SK-N-SH (cell line): Measurements from ENCODE around the gene LRRC32. TPM values are rescaled to one million over a fixed set of nuclear protein-coding genes. Genes with fewer than 3 reads are reported as not detected.

Experiments
- CTCF ChIA-PET: fragments of 300-600, 350-600 bp; formaldehyde crosslinking; extraction: SDS; loops from one replicate; lab custom pipeline; 2021; lab: Yijun Ruan, JAX
- POLR2A ChIA-PET: fragments of 350-600 bp; sonication (Branson Sonifier 250); formaldehyde crosslinking; extraction: SDS; loops from one replicate; lab custom pipeline; 2020; ENCODE audit warnings: antibody characterized with exemption, inconsistent platforms; lab: Yijun Ruan, JAX
- DNase-seq: peaks from one replicate; pipeline ENCODE4 v3.0.0; 2012
- H2AFZ ChIP-seq: fragments of 200-600 bp; sonication (generic); 2 replicates; pipeline ENCODE4 v1.8.1; 2016; ENCODE audit warnings: antibody characterized with exemption, mild to moderate bottlenecking, low read depth
- H3F3A ChIP-seq: fragments of 200-600 bp; sonication (generic); replicated peaks from 2 replicates; pipeline ENCODE3; 2016; ENCODE audit warnings: antibody characterized with exemption, mild to moderate bottlenecking; ENCODE audit not compliant: insufficient read depth
- H3K27ac ChIP-seq, 2 experiments: fragments of 200-500 bp in 1 of 2; fragments of 200-600 bp in 1 of 2; sonication (Bioruptor generic) in 1 of 2; sonication (generic), shearing (Covaris generic) in 1 of 2; 2 replicates each; pipeline versions ENCODE4 v1.5.1 to v1.6.1; 2014 to 2016; ENCODE audit warnings: low read depth in 2 of 2, inconsistent platforms in 1 of 2, low read length in 1 of 2, mild to moderate bottlenecking in 1 of 2, mixed read lengths in 1 of 2
- H3K27me3 ChIP-seq: fragments of 200-600 bp; sonication (generic), shearing (Covaris generic); 2 replicates; pipeline ENCODE4 v1.6.1; 2016; ENCODE audit warnings: mixed run types; ENCODE audit not compliant: insufficient read depth
- H3K36me3 ChIP-seq, 2 experiments: fragments of 200-500 bp in 1 of 2; fragments of 200-600 bp in 1 of 2; sonication (Bioruptor generic) in 1 of 2; sonication (generic) in 1 of 2; replicated peaks in 1 of 2; 2 replicates each; pipeline versions ENCODE3 to v1.5.1; 2014 to 2016; ENCODE audit warnings: low read length in 1 of 2, mild to moderate bottlenecking in 1 of 2; ENCODE audit not compliant: insufficient read depth in 2 of 2, control insufficient read depth in 1 of 2
- H3K4me1 ChIP-seq, 2 experiments: fragments of 200-500 bp in 1 of 2; fragments of 200-600 bp in 1 of 2; sonication (Bioruptor generic) in 1 of 2; sonication (generic), shearing (Covaris generic) in 1 of 2; 2 replicates each; pipeline versions ENCODE4 v1.5.1 to v1.6.1; 2014 to 2016; ENCODE audit warnings: low read depth in 1 of 2, low read length in 1 of 2, mixed run types in 1 of 2; ENCODE audit not compliant: insufficient read depth in 2 of 2, control insufficient read depth in 1 of 2
- H3K4me2 ChIP-seq: fragments of 200-600 bp; sonication (generic), shearing (Covaris generic); 2 replicates; pipeline ENCODE4 v1.6.1; 2017; ENCODE audit warnings: mixed run types
- H3K4me3 ChIP-seq, 2 experiments: fragments of 200-500 bp in 1 of 2; fragments of 200-600 bp in 1 of 2; sonication (Bioruptor generic) in 1 of 2; sonication (generic), shearing (Covaris generic) in 1 of 2; 2 replicates each; pipeline versions ENCODE4 v1.5.1 to v1.8.1; 2014 to 2016; ENCODE audit warnings: low read depth in 2 of 2, inconsistent platforms in 1 of 2, low read length in 1 of 2, mild to moderate bottlenecking in 1 of 2, mixed read lengths in 1 of 2, moderate library complexity in 1 of 2
- H3K79me2 ChIP-seq: fragments of 200-600 bp; sonication (generic); 2 replicates; pipeline ENCODE4 v1.8.1; 2017; ENCODE audit warnings: mild to moderate bottlenecking; ENCODE audit not compliant: insufficient read depth
- H3K9ac ChIP-seq: fragments of 200-600 bp; sonication (generic); 2 replicates; pipeline ENCODE4 v1.6.1; 2017; ENCODE audit warnings: mixed run types
- H3K9me2 ChIP-seq: fragments of 200-600 bp; sonication (generic); 2 replicates; pipeline ENCODE4 v1.6.1; 2017; ENCODE audit warnings: mixed run types
- H3K9me3 ChIP-seq: fragments of 200-600 bp; sonication (generic); 2 replicates; pipeline ENCODE4 v1.6.1; 2017; ENCODE audit warnings: mixed run types, mild to moderate bottlenecking, moderate library complexity
- H4K20me1 ChIP-seq: fragments of 200-600 bp; sonication (generic); 2 replicates; pipeline ENCODE4 v1.6.1; 2017; ENCODE audit warnings: mild to moderate bottlenecking, mixed run types; ENCODE audit not compliant: insufficient read depth
- CTCF ChIP-seq: fragments of 200-600 bp; sonication (generic); IDR thresholded peaks from 2 replicates; pipeline ENCODE4 v1.6.1; 2017; ENCODE audit warnings: antibody characterized with exemption, mild to moderate bottlenecking, moderate library complexity
- ELF1 ChIP-seq: IDR thresholded peaks from 2 replicates; pipeline ENCODE4 v1.4.0; 2012
- EZH2phosphoT487 ChIP-seq: fragments of 200-600 bp; sonication (generic); IDR thresholded peaks from 2 replicates; pipeline ENCODE4 v1.6.1; 2017; ENCODE audit warnings: low read depth, mixed run types, mild to moderate bottlenecking, antibody characterized with exemption, moderate library complexity, borderline replicate concordance
- FOXM1 ChIP-seq: IDR thresholded peaks from 2 replicates; pipeline ENCODE4 v1.4.0; 2012; ENCODE audit warnings: low read depth, mild to moderate bottlenecking
- JUND ChIP-seq: IDR thresholded peaks from 2 replicates; pipeline ENCODE4 v1.4.0; 2012
- NRF1 ChIP-seq: IDR thresholded peaks from 2 replicates; pipeline ENCODE4 v1.6.1; 2012; ENCODE audit warnings: low read depth, mild to moderate bottlenecking, low read length
- POLR2AphosphoS5 ChIP-seq: IDR thresholded peaks from 2 replicates; pipeline ENCODE4 v1.6.1; 2012; ENCODE audit warnings: low read depth, low read length
- RCOR1 ChIP-seq: fragments of 150-350 bp; IDR thresholded peaks from 2 replicates; pipeline ENCODE4 v1.6.1; 2017; ENCODE audit warnings: antibody characterized with exemption, low read length
- RFX5 ChIP-seq: IDR thresholded peaks from 2 replicates; pipeline ENCODE4 v1.6.1; 2012; ENCODE audit warnings: mild to moderate bottlenecking, improper control_type of control experiment, low read length
- SIN3A ChIP-seq: IDR thresholded peaks from 2 replicates; pipeline ENCODE4 v1.6.1; 2012; ENCODE audit warnings: low read depth, mild to moderate bottlenecking, low read length, moderate library complexity, borderline replicate concordance
- SMC3 ChIP-seq: IDR thresholded peaks from 2 replicates; pipeline ENCODE4 v1.6.1; 2012; ENCODE audit warnings: low read depth, low read length, improper control_type of control experiment
- TAF1 ChIP-seq: IDR thresholded peaks from 2 replicates; pipeline ENCODE4 v1.6.1; 2012; ENCODE audit warnings: low read depth, mild to moderate bottlenecking, low read length, moderate library complexity, borderline replicate concordance
- WGBS: methylation state at CpG from one replicate; pipeline ENCODE4 v1.1.6; 2017; ENCODE audit warnings: low lambda C conversion rate; 5-methylcytosine and 5-hydroxymethylcytosine counted together
- polyA plus RNA-seq, 3 experiments: library from polyadenylated mRNA; depleted of rRNA; stranded (reverse); fragments of >200 nt; gene quantifications; 2 replicates each; pipeline ENCODE4 v1.2.3, GENCODE V29; 2012
- TF ChIP-seq, protein P1 (sequence below): fragments of 150-350 bp; IDR thresholded peaks from 2 replicates; pipeline ENCODE4 v1.6.1; 2017; ENCODE audit warnings: antibody characterized with exemption, low read length, low read depth, borderline replicate concordance
- TF ChIP-seq, protein P2 (sequence below): fragments of 150-350 bp; IDR thresholded peaks from 2 replicates; pipeline ENCODE4 v1.6.1; 2016; ENCODE audit warnings: mild to moderate bottlenecking, low read depth, low read length
- TF ChIP-seq, protein P3 (sequence below): IDR thresholded peaks from 2 replicates; pipeline ENCODE4 v1.4.0; 2012; ENCODE audit warnings: low read depth, borderline replicate concordance

Gene LRRC32
- polyA plus RNA-seq, 1 of the 3 experiments (the other 2 are of a cell fraction) = 0.43 TPM

DNA sequence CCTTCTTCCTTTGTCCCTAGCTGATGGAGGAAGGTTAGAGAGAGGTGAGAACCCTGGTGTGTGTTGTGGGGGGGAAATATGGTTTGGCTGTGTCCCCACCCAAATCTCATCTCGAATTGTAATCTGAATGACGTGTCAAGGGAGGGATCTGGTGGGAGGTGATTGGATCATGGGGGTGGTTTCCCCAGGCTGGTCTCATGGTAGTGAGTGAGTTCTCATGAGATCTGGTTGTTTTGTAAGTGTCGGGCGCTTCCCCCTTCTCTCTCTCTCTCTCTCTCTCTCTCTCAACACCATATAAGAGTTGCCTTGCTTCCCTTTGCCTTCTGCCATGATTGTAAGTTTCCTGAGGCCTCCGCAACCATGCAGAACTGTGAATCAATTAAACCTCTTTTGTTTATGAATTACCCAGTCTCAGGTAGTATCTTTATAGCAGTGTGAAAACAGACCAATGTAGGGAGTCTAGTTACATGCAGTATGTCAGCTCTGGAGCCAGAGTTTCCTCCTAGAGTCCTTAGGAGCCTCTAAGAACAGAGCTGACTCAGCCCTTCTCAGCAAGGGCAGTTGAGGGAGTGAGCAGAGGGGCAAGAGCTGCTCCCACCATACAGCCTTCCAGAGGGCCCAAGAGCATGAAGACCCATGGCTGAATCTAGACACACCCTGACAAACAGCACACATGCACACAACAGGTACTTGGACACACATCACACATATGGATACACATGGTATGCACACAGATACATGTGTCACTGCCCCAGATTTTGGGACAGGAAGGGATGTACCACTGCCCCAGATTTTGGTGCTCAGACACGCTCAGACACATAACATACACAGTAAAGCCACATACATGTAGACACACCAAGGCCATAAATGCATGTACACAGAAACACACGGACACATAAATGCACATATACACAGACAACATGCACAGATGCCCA is 12.9 kb upstream of the LRRC32 start:
- DNase-seq = no peak
- H3K27ac ChIP-seq = no peak overlapping the region
- POLR2A ChIA-PET = no interaction called here
- no peaks in the 10 kb centered on the region for H3K79me2 ChIP-seq
- TF ChIP-seq FOXM1 = no peak
- TF ChIP-seq NRF1 = no peak
- no peak for TF ChIP-seq TAF1
- no peak for TF ChIP-seq CTCF
- TF ChIP-seq, protein P1, sequence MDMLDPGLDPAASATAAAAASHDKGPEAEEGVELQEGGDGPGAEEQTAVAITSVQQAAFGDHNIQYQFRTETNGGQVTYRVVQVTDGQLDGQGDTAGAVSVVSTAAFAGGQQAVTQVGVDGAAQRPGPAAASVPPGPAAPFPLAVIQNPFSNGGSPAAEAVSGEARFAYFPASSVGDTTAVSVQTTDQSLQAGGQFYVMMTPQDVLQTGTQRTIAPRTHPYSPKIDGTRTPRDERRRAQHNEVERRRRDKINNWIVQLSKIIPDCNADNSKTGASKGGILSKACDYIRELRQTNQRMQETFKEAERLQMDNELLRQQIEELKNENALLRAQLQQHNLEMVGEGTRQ = no peak
- TF ChIP-seq JUND = no peak
- TF ChIP-seq POLR2AphosphoS5 = no peak
- no peak for TF ChIP-seq SIN3A
- no peaks in the 10 kb centered on the region for H3F3A ChIP-seq
- no peak overlapping the region for H3K4me2 ChIP-seq
- H3K9ac ChIP-seq = no peak overlapping the region
- H4K20me1 ChIP-seq = no peaks in the 10 kb centered on the region
- WGBS = 67% methylated on average over 7 of the region's 7 CpGs
- H3K27me3 ChIP-seq = 0 out of 2 replicates have a peak, but pooled peaks cover 5% of the 10 kb centered on the region
- no peak overlapping the region for H2AFZ ChIP-seq
- H3K9me2 ChIP-seq = no peaks in the 10 kb centered on the region
- no peaks in the 10 kb centered on the region for H3K36me3 ChIP-seq
- peaks cover 0 to 13% of the 10 kb centered on the region in 2 experiments; a peak in 1 of 4 replicates for H3K4me1 ChIP-seq
- no peaks in the 10 kb centered on the region for H3K9me3 ChIP-seq
- CTCF ChIA-PET = interaction anchor here (0.8 to 2.9 kb wide), 4 partner anchors 15 to 787 kb away, joined by 3 to 15 read pairs (median 4); no protein-coding TSS in a partner anchor
- no peak overlapping the region for H3K4me3 ChIP-seq

- H3K9ac ChIP-seq = no peak overlapping the region
- H3K36me3 ChIP-seq = no peaks in the 10 kb centered on the region
- 100% methylated on average over 1 of the region's 2 CpGs for WGBS
- H4K20me1 ChIP-seq = no peaks in the 10 kb centered on the region
- H3K27me3 ChIP-seq = 0 out of 2 replicates have a peak, but pooled peaks cover 5% of the 10 kb centered on the region
- TF ChIP-seq JUND (no peak), SMC3 (no peak), ELF1 (no peak), EZH2phosphoT487 (no peak), RCOR1 (no peak), TAF1 (no peak), RFX5 (no peak)
- TF ChIP-seq, protein P2, sequence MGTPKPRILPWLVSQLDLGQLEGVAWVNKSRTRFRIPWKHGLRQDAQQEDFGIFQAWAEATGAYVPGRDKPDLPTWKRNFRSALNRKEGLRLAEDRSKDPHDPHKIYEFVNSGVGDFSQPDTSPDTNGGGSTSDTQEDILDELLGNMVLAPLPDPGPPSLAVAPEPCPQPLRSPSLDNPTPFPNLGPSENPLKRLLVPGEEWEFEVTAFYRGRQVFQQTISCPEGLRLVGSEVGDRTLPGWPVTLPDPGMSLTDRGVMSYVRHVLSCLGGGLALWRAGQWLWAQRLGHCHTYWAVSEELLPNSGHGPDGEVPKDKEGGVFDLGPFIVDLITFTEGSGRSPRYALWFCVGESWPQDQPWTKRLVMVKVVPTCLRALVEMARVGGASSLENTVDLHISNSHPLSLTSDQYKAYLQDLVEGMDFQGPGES = no peak
- TF ChIP-seq, protein P3, sequence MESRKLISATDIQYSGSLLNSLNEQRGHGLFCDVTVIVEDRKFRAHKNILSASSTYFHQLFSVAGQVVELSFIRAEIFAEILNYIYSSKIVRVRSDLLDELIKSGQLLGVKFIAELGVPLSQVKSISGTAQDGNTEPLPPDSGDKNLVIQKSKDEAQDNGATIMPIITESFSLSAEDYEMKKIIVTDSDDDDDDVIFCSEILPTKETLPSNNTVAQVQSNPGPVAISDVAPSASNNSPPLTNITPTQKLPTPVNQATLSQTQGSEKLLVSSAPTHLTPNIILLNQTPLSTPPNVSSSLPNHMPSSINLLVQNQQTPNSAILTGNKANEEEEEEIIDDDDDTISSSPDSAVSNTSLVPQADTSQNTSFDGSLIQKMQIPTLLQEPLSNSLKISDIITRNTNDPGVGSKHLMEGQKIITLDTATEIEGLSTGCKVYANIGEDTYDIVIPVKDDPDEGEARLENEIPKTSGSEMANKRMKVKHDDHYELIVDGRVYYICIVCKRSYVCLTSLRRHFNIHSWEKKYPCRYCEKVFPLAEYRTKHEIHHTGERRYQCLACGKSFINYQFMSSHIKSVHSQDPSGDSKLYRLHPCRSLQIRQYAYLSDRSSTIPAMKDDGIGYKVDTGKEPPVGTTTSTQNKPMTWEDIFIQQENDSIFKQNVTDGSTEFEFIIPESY = no peak
- H2AFZ ChIP-seq = no peak overlapping the region
- no peak overlapping the region for H3K4me2 ChIP-seq
- no peaks in the 10 kb centered on the region for H3K79me2 ChIP-seq
- no peaks in the 10 kb centered on the region for H3F3A ChIP-seq
- no peak overlapping the region for H3K27ac ChIP-seq
- no peaks in the 10 kb centered on the region for H3K9me3 ChIP-seq
- no peaks in the 10 kb centered on the region for H3K9me2 ChIP-seq
- no peak overlapping the region for H3K4me3 ChIP-seq
- CTCF ChIA-PET = interaction anchor here (0.8 to 2.0 kb wide), 4 partner anchors 8 to 786 kb away, joined by 3 to 7 read pairs (median 6); no protein-coding TSS in a partner anchor
- peaks cover 0 to 15% of the 10 kb centered on the region in 2 experiments; a peak in 1 of 4 replicates for H3K4me1 ChIP-seq
- DNase-seq = no peak
- POLR2A ChIA-PET = no interaction called here
These were observed 12.1 kb upstream of the LRRC32 start for GRCh38 chr11:76682684-76683083.
